ENCODE measurements around the gene THTPA. TPM values are rescaled to one million over a fixed set of nuclear protein-coding genes. Genes with fewer than 3 reads are reported as not detected.

Gene THTPA
- total RNA-seq, 2 donors from 2014 or later, result 6.5 to 7.4 TPM

- Mint-ChIP-seq H3K27ac (no peak overlapping the region), H3K9me3 (no peaks in the 10 kb centered on the region), H3K36me3 (ENCODE audit: insufficient read depth in 2 of 2) (no peaks in the 10 kb centered on the region), H3K4me1 (ENCODE audit: low read depth) (no peaks in the 10 kb centered on the region), H3K27me3 (ENCODE audit: low read depth) (no peaks in the 10 kb centered on the region), H3K4me3 (no peak overlapping the region)
- DNase-seq (no peak), ATAC-seq (replicated peaks in 1 of 2) (no peak)
Measured at GRCh38 chr14:23538785-23539184, 17.3 kb upstream of the THTPA start.

DNA sequence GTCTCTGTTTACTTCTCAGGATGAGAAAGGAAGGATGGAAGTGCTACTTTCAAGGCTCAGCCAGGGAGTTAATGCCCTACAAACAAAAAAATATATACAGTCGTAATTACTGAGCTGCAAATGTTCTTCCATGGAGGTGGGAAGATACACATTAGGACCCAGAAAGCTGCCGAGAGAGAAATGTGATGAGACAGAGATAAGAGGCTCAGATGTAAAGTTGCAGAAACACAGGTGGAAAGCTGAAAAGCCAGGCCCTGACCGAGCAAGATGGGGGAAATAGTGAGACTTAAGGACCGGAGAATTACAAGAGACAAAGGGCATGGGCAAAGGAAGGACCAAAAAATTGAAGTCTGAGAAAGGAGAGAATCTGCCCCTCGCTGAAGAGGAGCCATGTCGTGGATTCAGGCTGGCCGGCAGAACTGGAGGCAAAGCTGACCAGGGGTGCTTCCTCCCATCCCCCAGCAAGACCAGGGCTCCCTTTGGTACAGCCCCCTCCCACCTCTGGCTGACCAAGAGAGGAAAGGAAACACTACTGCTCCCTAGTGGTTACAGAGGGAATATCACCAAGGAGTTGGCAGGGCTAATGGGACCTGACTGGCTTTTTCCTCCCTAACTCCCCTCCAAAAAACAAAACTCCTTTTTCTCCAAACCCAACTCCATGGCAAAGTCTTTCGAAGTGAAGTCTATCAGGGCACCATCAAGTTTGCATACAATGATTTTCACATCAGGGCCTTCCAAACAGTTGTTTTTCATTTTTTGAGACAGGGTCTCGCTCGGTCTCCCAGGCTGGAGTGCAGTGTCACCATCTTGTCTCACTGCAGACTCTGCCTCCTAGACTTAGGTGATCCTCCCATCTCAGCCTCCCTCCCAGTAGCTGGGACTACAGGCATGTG lies 16.6 kb upstream of the THTPA start:
- no peaks in the 10 kb centered on the region for H3K4me1 Mint-ChIP-seq (ENCODE audit: low read depth)
- no peak overlapping the region for H3K27ac Mint-ChIP-seq
- H3K4me3 Mint-ChIP-seq, result no peak overlapping the region
- H3K36me3 Mint-ChIP-seq (ENCODE audit: insufficient read depth in 2 of 2), result no peaks in the 10 kb centered on the region
- H3K9me3 Mint-ChIP-seq, result no peaks in the 10 kb centered on the region
- ATAC-seq (replicated peaks in 1 of 2) (peak; percentile 70 to 74), DNase-seq (peak; percentile 35 to 39)
- no peaks in the 10 kb centered on the region for H3K27me3 Mint-ChIP-seq (ENCODE audit: low read depth)

GRCh38 chr14:23540141-23540469 lies 16.0 kb upstream of the THTPA start:
- no peak overlapping the region for H3K27ac Mint-ChIP-seq
- no peak overlapping the region for H3K4me3 Mint-ChIP-seq
- H3K27me3 Mint-ChIP-seq (ENCODE audit: low read depth), result no peaks in the 10 kb centered on the region
- no peak for ATAC-seq (replicated peaks in 1 of 2)
- no peaks in the 10 kb centered on the region for H3K9me3 Mint-ChIP-seq
- H3K36me3 Mint-ChIP-seq (ENCODE audit: insufficient read depth in 2 of 2), result no peaks in the 10 kb centered on the region
- no peak for DNase-seq
- H3K4me1 Mint-ChIP-seq (ENCODE audit: low read depth), result no peaks in the 10 kb centered on the region

- H3K27ac Mint-ChIP-seq, result no peak overlapping the region
- no peak overlapping the region for H3K4me3 Mint-ChIP-seq
- no peaks in the 10 kb centered on the region for H3K27me3 Mint-ChIP-seq (ENCODE audit: low read depth)
- no peaks in the 10 kb centered on the region for H3K36me3 Mint-ChIP-seq (ENCODE audit: insufficient read depth in 2 of 2)
- no peaks in the 10 kb centered on the region for H3K9me3 Mint-ChIP-seq
- ATAC-seq (replicated peaks in 1 of 2) (no peak), DNase-seq (no peak)
- no peaks in the 10 kb centered on the region for H3K4me1 Mint-ChIP-seq (ENCODE audit: low read depth)
Measured at GRCh38 chr14:23542261-23542660, 13.8 kb upstream of the THTPA start.

DNA sequence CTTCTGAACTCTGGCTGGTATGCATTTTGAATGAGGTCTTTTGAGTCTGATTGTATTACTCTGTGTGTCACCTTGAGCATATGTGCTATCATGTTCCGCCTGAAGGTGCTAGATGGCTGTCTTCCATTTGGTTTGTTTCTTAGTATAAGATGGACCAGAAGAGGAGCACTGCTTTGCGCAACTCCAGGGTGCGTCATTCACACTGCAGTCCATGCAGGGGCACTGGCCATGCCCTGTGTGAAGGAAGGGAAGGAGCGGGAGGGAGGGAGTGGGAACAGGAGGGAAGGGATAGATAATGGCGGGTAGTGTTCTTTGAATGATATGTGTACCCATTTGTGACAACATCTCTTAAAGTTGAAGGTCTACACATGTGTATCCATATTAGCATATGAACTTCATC lies 12.7 kb upstream of the THTPA start:
- DNase-seq (no peak), ATAC-seq (replicated peaks in 1 of 2) (no peak)
- no peaks in the 10 kb centered on the region for H3K27me3 Mint-ChIP-seq (ENCODE audit: low read depth)
- no peak overlapping the region for H3K27ac Mint-ChIP-seq
- no peaks in the 10 kb centered on the region for H3K9me3 Mint-ChIP-seq
- no peak overlapping the region for H3K4me3 Mint-ChIP-seq
- H3K36me3 Mint-ChIP-seq (ENCODE audit: insufficient read depth in 2 of 2), result no peaks in the 10 kb centered on the region
- no peaks in the 10 kb centered on the region for H3K4me1 Mint-ChIP-seq (ENCODE audit: low read depth)

GRCh38 chr14:23544511-23545447 lies 11.3 kb upstream of the THTPA start:
- Mint-ChIP-seq H3K4me3 (no peak overlapping the region), H3K4me1 (ENCODE audit: low read depth) (no peaks in the 10 kb centered on the region), H3K36me3 (ENCODE audit: insufficient read depth in 2 of 2) (no peaks in the 10 kb centered on the region), H3K27ac (no peak overlapping the region), H3K27me3 (ENCODE audit: low read depth) (no peaks in the 10 kb centered on the region), H3K9me3 (no peaks in the 10 kb centered on the region)
- ATAC-seq (replicated peaks in 1 of 2) (no peak), DNase-seq (no peak)

DNA sequence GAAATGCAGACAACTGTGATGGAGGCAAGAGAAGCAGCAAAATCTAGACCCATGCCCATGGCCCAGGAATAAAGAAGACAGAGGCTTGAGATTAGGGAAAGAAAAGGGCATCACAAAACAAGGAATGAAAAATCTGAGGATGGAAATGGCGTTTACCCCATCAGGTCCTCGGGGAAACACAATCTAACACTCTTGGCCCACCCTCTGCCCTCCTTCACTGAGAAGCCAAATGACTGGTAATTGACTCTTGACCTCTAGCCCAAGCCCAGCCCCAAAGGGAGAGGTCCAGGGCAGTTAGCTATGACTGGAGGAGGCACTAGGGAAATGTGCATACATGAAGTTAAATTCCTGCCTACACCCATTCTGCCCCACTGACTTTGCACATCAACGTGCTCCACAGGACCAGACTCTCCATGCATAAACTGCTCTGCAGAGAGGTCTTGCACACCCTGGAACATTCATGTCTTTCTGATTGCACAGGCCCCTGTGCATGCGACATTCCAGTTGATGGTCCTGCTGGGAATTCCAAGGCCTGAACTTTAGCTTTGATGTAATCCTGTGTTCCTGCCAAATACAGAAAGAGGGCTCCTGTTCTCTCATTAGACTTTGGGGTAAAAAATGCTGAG lies 10.2 kb upstream of the THTPA start:
- no peaks in the 10 kb centered on the region for H3K4me1 Mint-ChIP-seq (ENCODE audit: low read depth)
- no peaks in the 10 kb centered on the region for H3K9me3 Mint-ChIP-seq
- ATAC-seq (replicated peaks in 1 of 2) (no peak), DNase-seq (no peak)
- H3K36me3 Mint-ChIP-seq (ENCODE audit: insufficient read depth in 2 of 2), result no peaks in the 10 kb centered on the region
- no peaks in the 10 kb centered on the region for H3K27me3 Mint-ChIP-seq (ENCODE audit: low read depth)
- no peak overlapping the region for H3K4me3 Mint-ChIP-seq
- no peak overlapping the region for H3K27ac Mint-ChIP-seq

- no peak for DNase-seq
- Mint-ChIP-seq H3K4me3 (no peak overlapping the region), H3K27me3 (ENCODE audit: low read depth) (no peaks in the 10 kb centered on the region), H3K36me3 (ENCODE audit: insufficient read depth in 2 of 2) (no peaks in the 10 kb centered on the region), H3K27ac (no peak overlapping the region), H3K4me1 (ENCODE audit: low read depth) (no peaks in the 10 kb centered on the region), H3K9me3 (no peaks in the 10 kb centered on the region)
- no peak for ATAC-seq (replicated peaks in 1 of 2)
Measured at GRCh38 chr14:23546450-23547035, 9.5 kb upstream of the THTPA start.

- peaks cover 0 to 1% of the 10 kb centered on the region in 2 donors for H3K36me3 Mint-ChIP-seq (ENCODE audit: insufficient read depth in 2 of 2)
- ATAC-seq (replicated peaks in 1 of 2) (no peak), DNase-seq (no peak)
- H3K9me3 Mint-ChIP-seq, result no peaks in the 10 kb centered on the region
- H3K4me3 Mint-ChIP-seq, result no peak overlapping the region
- H3K4me1 Mint-ChIP-seq (ENCODE audit: low read depth), result peaks cover 7% of the 10 kb centered on the region
- no peak overlapping the region for H3K27ac Mint-ChIP-seq
- H3K27me3 Mint-ChIP-seq (ENCODE audit: low read depth), result no peaks in the 10 kb centered on the region
Measured at GRCh38 chr14:23547924-23548323, 8.1 kb upstream of the THTPA start.

GRCh38 chr14:23548351-23549318 lies 7.4 kb upstream of the THTPA start:
- DNase-seq (no peak), ATAC-seq (replicated peaks in 1 of 2) (no peak)
- Mint-ChIP-seq H3K9me3 (no peaks in the 10 kb centered on the region), H3K36me3 (ENCODE audit: insufficient read depth in 2 of 2) (peaks cover 0 to 1% of the 10 kb centered on the region in 2 donors), H3K27me3 (ENCODE audit: low read depth) (no peaks in the 10 kb centered on the region), H3K4me1 (ENCODE audit: low read depth) (peaks cover 7% of the 10 kb centered on the region), H3K4me3 (no peak overlapping the region), H3K27ac (no peak overlapping the region)

DNA sequence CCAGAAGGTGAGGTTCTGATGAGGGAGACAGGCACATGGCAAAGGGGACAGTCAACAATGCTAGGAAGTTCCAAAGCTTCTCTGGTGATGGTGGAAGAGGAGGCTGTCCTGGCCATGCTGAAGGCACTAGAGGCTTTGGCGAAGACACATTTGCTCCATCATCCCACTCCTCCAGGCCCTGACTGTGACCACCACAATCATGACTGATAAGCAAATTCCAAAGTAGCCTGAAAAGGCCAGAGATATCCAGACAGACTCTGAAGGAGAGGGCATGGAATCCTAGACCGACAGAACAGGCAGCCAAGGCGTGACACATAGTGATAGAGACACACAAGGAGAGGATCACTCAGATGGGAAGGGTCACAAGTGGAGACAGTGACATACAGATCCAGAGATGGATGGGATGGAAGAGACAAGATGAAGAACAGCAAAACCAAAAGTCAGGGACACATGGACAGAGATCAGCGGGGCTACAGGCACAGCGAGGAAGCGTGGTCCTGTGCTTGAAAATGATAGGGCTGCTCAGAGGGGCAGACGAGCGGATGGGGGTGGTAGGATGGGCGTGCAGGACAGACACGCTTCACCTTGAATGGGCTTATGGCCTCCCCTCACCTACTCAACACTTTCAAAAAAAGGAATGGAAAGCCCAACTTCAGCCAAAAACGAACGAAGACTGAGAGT lies 5.8 kb upstream of the THTPA start:
- H3K4me3 Mint-ChIP-seq, result no peak overlapping the region
- peaks cover 9% of the 10 kb centered on the region for H3K4me1 Mint-ChIP-seq (ENCODE audit: low read depth)
- no peaks in the 10 kb centered on the region for H3K9me3 Mint-ChIP-seq
- no peak for ATAC-seq (replicated peaks in 1 of 2)
- H3K27me3 Mint-ChIP-seq (ENCODE audit: low read depth), result no peaks in the 10 kb centered on the region
- peaks cover 0 to 1% of the 10 kb centered on the region in 2 donors for H3K36me3 Mint-ChIP-seq (ENCODE audit: insufficient read depth in 2 of 2)
- no peak for DNase-seq
- no peak overlapping the region for H3K27ac Mint-ChIP-seq
